Lung (tissue), 12 donors: ENCODE measurements around the gene SPATA20. TPM values are rescaled to one million over a fixed set of nuclear protein-coding genes. Genes with fewer than 3 reads are reported as not detected.

Experiments used
- ATAC-seq: fragments of 200-7000 bp; cut with Tn5 transposase; one replicate; pipeline ENCODE4 v1.9.1; 2020; ENCODE audit warnings: moderate number of reproducible peaks; ENCODE audit not compliant: insufficient read depth, low FRiP score
- DNase-seq, 3 donors: peaks; one replicate each; pipeline ENCODE4 v3.0.0-alpha.2; 2013 to 2017
- H3K27ac ChIP-seq, 2 donors: one replicate each; pipeline ENCODE4 v1.5.1; 2013; ENCODE audit warnings: mild to moderate bottlenecking in 2 of 2, moderate library complexity in 2 of 2, control low read depth in 1 of 2, inconsistent platforms in 1 of 2, low read depth in 1 of 2, low read length in 1 of 2
- H3K27me3 ChIP-seq, 3 donors: one replicate each; pipeline ENCODE4 v1.5.1; 2013; ENCODE audit warnings: low read length in 2 of 3; ENCODE audit not compliant: control insufficient read depth in 3 of 3, insufficient read depth in 3 of 3
- H3K36me3 ChIP-seq, 4 donors: one replicate each; pipeline ENCODE4 v1.5.1; 2013; ENCODE audit warnings: low read length in 4 of 4, mild to moderate bottlenecking in 1 of 4, moderate library complexity in 1 of 4; ENCODE audit not compliant: control insufficient read depth in 4 of 4, insufficient read depth in 4 of 4
- H3K4me1 ChIP-seq, 5 donors: one replicate each; pipeline ENCODE4 v1.5.1; 2013; ENCODE audit warnings: low read length in 5 of 5, mild to moderate bottlenecking in 2 of 5, moderate library complexity in 1 of 5; ENCODE audit not compliant: control insufficient read depth in 5 of 5, insufficient read depth in 5 of 5
- H3K4me3 ChIP-seq: one replicate; pipeline ENCODE4 v1.5.1; 2013; ENCODE audit warnings: mild to moderate bottlenecking, control low read depth, moderate library complexity
- H3K9ac ChIP-seq, 2 donors: one replicate each; pipeline ENCODE4 v1.5.1; 2013; ENCODE audit warnings: low read length in 2 of 2, control low read depth in 1 of 2; ENCODE audit not compliant: insufficient read depth in 1 of 2
- H3K9me3 ChIP-seq, 4 donors: one replicate each; pipeline ENCODE4 v1.5.1; 2013; ENCODE audit warnings: low read length in 3 of 4, mild to moderate bottlenecking in 1 of 4, moderate library complexity in 1 of 4; ENCODE audit not compliant: control insufficient read depth in 4 of 4, insufficient read depth in 3 of 4
- WGBS, 2 donors: extraction: QIAGEN DNeasy Blood & Tissue Kit; methylation state at CpG; one replicate each; pipeline ENCODE4 v1.1.7; 2013; 5-methylcytosine and 5-hydroxymethylcytosine counted together
- polyA plus RNA-seq, 2 donors: library from polyadenylated mRNA; stranded (reverse); fragments of 200-250 nt; gene quantifications; one replicate each; pipeline ENCODE4 v1.2.1, GENCODE V29; 2013
- total RNA-seq, 2 donors: library from RNA; depleted of rRNA in 1 of 2; stranded (reverse); fragments of >200 nt in 1 of 2; gene quantifications; one replicate each; pipeline ENCODE4 v1.2.1, GENCODE V29; 2014 to 2021
- TF ChIP-seq, protein P1 (sequence below): IDR thresholded peaks from 2 replicates; pipeline ENCODE4 v1.5.1; 2012; ENCODE audit warnings: mild to moderate bottlenecking; ENCODE audit errors: control extremely low read depth, extremely low read depth
- donor health status: control.
- donor health status: control.
- donor health status: Bipolar disorder and iron deficiency.
- donor health status: healthy.
- donor health status: DM: yes; HTN: yes; CAD: no.

SPATA20 gene
- total and polyA plus RNA-seq, 4 donors: 10.5 to 37.8 (median 29.0) TPM

DNA sequence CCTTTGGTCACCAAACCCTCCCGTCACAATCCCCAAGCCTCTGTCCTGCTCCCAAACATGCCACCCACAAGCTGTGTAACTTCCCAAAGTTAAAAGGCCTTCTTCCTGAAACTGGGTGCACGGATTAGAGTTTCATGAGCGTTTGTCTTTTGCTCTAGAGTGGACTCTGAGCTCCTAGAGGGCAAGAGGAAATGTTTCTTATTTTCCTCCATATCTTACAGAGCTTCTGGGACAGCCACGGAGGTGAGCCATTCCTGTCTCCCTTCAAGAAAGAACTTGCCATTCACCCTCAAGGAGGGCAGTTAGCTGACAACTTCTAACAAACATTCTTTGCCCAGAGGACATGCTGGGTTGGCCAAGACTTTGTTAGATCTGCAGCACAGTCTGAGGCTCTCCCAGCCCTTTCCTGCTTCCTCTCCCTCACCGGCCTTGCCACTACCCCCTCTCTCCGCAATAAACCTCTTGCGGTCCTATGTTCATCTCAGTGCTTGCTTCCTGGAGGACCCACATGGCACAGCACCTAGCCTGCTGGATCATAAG is 41.3 kb upstream of the SPATA20 start:
- DNase-seq (no peak), ATAC-seq (no peak)
- H3K4me1 ChIP-seq: peaks cover 0 to 20% (median 3%) of the 10 kb centered on the region in 5 donors
- WGBS, 2 donors: 63% methylated on average over 7 of the region's 7 CpGs
- H3K27me3 ChIP-seq: no peaks in the 10 kb centered on the region
- H3K4me3 ChIP-seq: no peak overlapping the region
- H3K9me3 ChIP-seq: no peaks in the 10 kb centered on the region
- TF ChIP-seq, protein P1, sequence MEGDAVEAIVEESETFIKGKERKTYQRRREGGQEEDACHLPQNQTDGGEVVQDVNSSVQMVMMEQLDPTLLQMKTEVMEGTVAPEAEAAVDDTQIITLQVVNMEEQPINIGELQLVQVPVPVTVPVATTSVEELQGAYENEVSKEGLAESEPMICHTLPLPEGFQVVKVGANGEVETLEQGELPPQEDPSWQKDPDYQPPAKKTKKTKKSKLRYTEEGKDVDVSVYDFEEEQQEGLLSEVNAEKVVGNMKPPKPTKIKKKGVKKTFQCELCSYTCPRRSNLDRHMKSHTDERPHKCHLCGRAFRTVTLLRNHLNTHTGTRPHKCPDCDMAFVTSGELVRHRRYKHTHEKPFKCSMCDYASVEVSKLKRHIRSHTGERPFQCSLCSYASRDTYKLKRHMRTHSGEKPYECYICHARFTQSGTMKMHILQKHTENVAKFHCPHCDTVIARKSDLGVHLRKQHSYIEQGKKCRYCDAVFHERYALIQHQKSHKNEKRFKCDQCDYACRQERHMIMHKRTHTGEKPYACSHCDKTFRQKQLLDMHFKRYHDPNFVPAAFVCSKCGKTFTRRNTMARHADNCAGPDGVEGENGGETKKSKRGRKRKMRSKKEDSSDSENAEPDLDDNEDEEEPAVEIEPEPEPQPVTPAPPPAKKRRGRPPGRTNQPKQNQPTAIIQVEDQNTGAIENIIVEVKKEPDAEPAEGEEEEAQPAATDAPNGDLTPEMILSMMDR: no peak
- H3K27ac ChIP-seq: no peak overlapping the region
- H3K36me3 ChIP-seq: no peaks in the 10 kb centered on the region
- H3K9ac ChIP-seq: no peak overlapping the region

DNA sequence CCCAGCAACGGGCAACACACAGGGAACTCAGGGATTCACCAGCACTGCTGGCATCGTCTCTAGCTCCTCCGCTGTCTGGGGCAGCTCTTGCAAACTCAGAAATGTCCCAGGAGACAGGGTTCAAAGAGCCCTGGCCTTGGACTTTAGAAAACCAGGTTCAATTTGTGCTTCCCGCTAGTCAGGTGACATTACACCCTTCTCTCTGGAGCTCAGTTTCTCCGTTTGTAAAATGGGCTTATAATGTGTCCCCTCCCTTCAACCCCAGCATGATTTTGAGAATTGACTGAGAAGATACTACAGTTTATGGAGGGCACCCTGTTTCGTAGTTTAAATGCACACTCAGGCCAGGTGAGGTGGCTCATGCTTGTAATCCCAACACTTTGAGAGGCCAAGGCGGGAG is 40.7 kb upstream of the SPATA20 start:
- Histone ChIP-seq H3K9me3 (no peaks in the 10 kb centered on the region), H3K27ac (no peak overlapping the region), H3K4me3 (no peak overlapping the region), H3K4me1 (peaks cover 0 to 19% (median 4%) of the 10 kb centered on the region in 5 donors), H3K9ac (no peak overlapping the region), H3K27me3 (no peaks in the 10 kb centered on the region), H3K36me3 (no peaks in the 10 kb centered on the region)
- ATAC-seq (no peak), DNase-seq (no peak)
- TF ChIP-seq, protein P1: no peak
- 81 to 85% methylated on average over 7 of the region's 7 CpGs for WGBS, 2 donors

DNA sequence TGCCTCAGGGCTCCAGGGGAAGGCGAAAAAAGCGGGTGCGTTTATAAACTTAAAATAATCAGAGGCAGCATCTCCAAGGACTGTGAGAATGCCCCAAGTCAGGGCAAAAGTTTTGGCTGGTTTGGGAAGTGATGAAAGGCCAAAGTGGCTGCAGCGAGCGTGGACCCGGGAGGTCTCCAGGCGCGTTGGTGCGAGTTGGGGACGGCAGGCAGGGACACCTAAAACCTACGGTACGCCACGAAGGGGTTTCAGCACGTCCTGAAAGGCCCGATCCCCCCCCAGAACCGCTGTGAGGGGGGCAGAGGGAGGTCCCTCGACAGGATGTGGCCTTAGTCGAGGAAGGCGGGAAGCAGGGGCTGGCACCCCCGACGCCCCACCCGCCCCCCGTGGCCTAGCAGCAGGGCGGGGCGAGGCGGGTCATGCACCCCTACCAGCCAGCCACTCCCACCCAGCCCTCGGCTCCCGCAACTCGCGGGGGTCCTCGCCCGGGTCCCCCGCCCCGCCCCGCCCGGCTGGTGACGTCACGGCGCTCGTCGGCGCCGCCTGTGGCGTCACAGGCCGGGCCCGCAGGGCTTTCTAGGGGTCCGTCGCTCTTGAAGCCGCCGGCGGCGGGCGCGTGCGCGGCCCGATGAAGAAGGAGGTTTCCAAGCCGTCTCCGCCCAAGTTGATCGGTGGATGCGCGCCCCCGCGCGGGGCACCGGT is 39.0 kb upstream of the SPATA20 start, which contains the start of gene MYCBPAP:
MYCBPAP (plus strand) TSS at position 569 of the 702 bp plus-strand sequence. CDS start 236 bp downstream, outside the sequence.
- Histone ChIP-seq H3K9me3 (no peaks in the 10 kb centered on the region), H3K27ac (peak within 1 kb of the TSS; percentile 23 to 36), H3K4me3 (peak within 1 kb of the TSS; percentile 46), H3K4me1 (peaks cover 0 to 13% (median 4%) of the 10 kb centered on the region in 5 donors), H3K9ac (peak within 1 kb of the TSS; percentile 39 to 61), H3K27me3 (no peaks in the 10 kb centered on the region), H3K36me3 (no peaks in the 10 kb centered on the region)
- TF ChIP-seq, protein P1: no peak
- ATAC-seq: peak; percentile 63
- WGBS, 2 donors: 7 to 11% methylated on average over 42 to 66 of the region's 66 CpGs
- DNase-seq: peak; percentile 89 to 94 (median 91)
